HFF-Myc (cell line): ENCODE results near the gene RBM39.
"Not testable (repeated sequence)": the region's sequence is repeated elsewhere in the genome, so short reads cannot be mapped to it uniquely, and the experiment has no call there.

Experiments
- DNase-seq: peaks from one replicate; pipeline ENCODE4 v3.0.0-alpha.2; 2011; ENCODE audit warnings: low read depth; ENCODE audit errors: extremely low read depth
- H3K4me3 ChIP-seq: replicated peaks from 2 replicates; pipeline ENCODE4 v1.5.1; 2011; ENCODE audit warnings: low read depth, mild to moderate bottlenecking, control low read depth, low read length
- TF ChIP-seq, protein P1 (sequence below): IDR thresholded peaks from 2 replicates; pipeline ENCODE4 v1.5.1; 2012; ENCODE audit warnings: mild to moderate bottlenecking, low read depth, low read length, control low read depth; ENCODE audit errors: missing control alignments

Gene RBM39

DNA sequence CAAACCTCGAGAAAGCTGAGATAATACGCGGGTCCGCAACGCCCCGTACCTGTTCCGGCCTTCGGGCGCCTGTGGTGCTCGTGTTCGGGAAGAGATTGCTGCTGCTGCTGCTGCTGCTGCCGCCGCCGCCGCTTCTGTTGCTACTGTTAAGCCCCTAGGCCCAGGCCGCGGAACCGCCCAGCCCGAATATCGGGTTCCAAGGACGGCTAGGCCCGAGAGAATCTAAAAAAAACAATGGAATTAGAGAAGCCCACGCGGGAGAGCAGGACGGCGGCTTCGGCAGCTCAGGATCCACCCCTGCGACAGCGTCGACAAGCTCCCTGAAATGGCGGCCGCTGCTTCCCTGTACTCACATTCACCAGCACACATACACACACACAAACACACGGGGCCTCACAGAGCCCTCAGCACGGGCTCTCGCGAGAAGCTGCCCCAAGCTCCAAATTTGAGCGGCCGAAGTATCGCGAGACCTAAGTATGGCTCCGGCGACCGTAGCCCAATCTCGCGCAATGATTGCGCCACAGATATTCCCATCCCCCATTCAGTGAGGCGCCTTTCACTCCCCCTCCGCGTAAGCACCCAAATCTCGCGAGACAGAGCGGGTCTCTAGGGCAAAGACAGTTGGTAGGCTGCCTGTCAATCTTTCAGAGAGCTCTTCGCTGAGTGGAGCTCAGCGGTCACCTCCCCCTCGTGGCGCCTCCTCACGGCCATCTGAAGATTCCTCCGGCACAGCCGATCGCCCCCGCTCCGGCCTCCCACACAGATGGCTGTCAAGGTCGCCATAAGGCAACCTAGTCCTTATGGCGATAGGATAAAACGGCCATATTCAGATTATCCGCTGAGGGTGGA is at the start of gene RBM39:
Gene RBM39 (minus strand): TSS at position 369 of the 849 bp plus-strand sequence. CDS start 1,386 bp downstream, outside the sequence.
- TF ChIP-seq, protein P1, sequence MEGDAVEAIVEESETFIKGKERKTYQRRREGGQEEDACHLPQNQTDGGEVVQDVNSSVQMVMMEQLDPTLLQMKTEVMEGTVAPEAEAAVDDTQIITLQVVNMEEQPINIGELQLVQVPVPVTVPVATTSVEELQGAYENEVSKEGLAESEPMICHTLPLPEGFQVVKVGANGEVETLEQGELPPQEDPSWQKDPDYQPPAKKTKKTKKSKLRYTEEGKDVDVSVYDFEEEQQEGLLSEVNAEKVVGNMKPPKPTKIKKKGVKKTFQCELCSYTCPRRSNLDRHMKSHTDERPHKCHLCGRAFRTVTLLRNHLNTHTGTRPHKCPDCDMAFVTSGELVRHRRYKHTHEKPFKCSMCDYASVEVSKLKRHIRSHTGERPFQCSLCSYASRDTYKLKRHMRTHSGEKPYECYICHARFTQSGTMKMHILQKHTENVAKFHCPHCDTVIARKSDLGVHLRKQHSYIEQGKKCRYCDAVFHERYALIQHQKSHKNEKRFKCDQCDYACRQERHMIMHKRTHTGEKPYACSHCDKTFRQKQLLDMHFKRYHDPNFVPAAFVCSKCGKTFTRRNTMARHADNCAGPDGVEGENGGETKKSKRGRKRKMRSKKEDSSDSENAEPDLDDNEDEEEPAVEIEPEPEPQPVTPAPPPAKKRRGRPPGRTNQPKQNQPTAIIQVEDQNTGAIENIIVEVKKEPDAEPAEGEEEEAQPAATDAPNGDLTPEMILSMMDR, result peak; percentile 32
- H3K4me3 ChIP-seq, result peak within 1 kb of the TSS; percentile 92
- peak; percentile 100 for DNase-seq

DNA sequence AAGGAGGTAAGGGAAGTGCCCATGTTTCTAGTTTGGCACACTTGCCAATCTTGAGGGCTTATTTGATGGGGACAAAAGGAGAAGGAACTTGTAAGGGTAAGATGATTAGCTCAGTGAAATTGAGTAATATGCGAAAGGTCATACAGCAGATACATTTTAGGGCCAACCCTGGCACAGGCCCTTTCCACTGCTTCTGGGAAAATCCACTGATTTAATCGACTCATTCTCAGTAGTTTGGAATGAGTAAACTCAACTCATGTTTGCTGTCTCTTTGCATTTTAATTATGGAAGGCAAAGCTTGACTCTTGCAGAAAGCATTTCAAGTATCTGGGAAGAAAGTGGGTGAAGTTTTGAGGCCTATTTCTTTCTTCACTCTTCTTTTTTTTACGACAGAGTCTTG is 49.8 kb upstream of the RBM39 start:
- DNase-seq, result no peak
- TF ChIP-seq, protein P1, result no peak

DNA sequence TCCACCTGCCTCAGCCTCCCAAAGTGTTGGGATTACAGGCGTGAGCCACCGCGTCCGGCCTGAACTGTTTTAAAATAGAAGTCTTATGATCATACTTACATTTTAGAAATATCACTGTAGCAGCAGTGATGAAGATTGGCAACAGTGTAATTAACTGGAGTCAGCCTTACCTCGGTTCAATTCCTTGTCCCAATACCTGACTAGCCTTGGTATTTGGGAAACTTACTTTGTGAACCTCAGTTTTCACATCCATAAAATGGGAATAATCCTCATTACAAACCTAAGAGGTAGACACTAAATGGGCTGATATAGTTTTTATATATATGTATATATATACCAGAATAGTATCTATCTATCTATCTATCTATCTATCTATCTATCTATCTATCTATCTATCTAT is 49.0 kb upstream of the RBM39 start:
- TF ChIP-seq, protein P1, result no peak
- DNase-seq, result no peak
- no peak overlapping the region for H3K4me3 ChIP-seq

More for the DNA sequence above, 49.8 kb upstream of the RBM39 start:
- H3K4me3 ChIP-seq, result no peak overlapping the region

DNA sequence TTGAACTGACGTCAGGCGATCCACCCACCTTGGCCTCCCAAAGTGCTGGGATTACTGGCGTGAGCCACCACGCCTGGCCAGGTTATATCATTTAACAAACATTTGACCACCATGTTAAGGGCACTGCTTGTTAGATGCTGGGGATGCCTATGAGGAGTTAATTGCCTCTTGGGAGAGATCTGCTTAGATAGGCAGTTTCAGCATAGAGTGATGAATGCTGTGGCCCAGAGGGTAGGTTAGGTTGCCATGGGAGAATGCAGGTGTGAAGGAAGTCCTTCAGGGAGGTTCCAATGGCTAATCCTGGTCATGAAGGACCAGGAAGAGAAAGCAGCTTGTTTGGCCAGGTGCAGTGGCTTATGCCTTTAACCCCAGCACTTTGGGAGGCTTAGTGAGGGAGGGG is 46.7 kb upstream of the RBM39 start:
- no peak for DNase-seq
- TF ChIP-seq, protein P1, result no peak
- H3K4me3 ChIP-seq, result no peak overlapping the region

DNA sequence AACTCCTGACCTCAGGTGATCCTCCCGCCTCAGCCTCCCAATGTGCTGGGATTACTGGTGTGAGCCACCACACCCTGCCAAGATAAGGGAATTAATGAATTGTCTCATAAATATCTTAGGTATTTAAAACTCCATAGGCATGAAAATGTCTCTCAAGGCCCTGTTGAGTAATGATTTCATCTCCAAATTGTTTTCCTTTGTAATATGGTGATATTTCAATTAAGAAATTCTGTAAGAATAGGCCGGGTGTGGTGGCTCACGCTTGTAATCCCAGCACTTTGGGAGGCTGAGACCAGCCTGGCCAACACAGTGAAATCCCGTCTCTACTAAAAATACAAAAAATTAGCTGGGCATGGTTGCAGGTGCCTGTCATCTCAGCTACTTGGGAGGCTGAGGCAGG is 43.5 kb upstream of the RBM39 start:
- not testable (repeated sequence) for H3K4me3 ChIP-seq, DNase-seq

DNA sequence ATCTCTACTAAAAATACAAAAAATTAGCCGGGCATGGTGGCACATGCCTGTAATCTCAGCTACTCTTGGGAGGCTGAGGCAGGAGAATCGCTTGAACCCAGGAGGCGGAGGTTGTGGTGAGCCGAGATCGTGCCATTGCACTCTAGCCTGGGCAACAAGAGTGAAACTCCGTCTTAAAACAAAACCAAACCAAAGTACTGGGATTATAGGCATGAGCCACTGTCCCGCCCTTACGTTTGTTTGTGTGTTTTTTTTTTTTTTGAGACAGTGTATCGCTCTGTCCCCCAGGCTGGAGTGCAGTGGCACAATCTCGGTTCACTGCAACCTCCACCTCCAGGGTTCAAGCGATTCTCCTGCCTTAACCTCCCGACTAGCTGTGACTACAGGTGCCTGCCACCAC is 41.8 kb upstream of the RBM39 start:
- not testable (repeated sequence) for H3K4me3 ChIP-seq

DNA sequence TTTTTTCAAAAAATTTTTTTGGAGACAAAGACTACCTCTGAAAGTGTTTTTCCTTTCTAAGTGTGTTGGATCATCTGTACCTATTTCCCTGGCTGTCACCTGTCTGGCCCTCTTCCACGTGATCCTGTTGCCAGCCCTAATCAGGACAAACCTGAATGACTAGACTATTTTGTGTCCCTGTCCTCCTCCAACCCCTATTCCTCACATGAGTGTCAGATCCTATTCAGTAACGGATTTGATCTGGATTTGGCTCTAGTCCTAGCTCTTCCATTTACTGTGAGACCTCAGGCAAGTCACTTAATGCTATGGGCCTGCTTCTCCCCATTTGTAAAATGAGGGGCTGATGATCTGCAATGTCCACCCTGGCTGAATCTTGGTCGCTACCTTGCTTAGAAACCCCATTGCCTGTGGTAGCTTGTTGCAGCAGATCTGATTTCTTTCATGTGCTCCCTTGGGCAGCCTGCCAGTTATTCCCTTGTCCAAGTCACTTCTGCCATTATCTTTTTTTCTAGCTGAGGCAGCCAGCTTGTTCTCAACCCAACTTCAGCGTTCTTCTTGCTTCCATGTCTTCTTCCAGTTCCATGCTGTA is 34.5 kb upstream of the RBM39 start:
- H3K4me3 ChIP-seq, result no peak overlapping the region
- DNase-seq, result no peak
- TF ChIP-seq, protein P1, result no peak

More for the DNA sequence above, 41.8 kb upstream of the RBM39 start:
- not testable (repeated sequence) for DNase-seq
